ENCODE measurements around the gene DOLPP1.
"Not testable (repeated sequence)": the region's sequence is repeated elsewhere in the genome, so short reads cannot be mapped to it uniquely, and the experiment has no call there.

- TF ChIP-seq POLR2AphosphoS5 (IDR thresholded peaks at IDR 0.05; ENCODE audit: low read depth, low read length); POLR2AphosphoS2 (IDR thresholded peaks at IDR 0.05; ENCODE audit: low read depth, low read length); TRIM22 (IDR thresholded peaks at IDR 0.05); YY1 (IDR thresholded peaks at IDR 0.05; ENCODE audit: insufficient read depth, insufficient replicate concordance, low read depth, low read length); ERF (CRISPR knock-in tag; IDR thresholded peaks at IDR 0.05); KDM5A (IDR thresholded peaks at IDR 0.05; ENCODE audit: borderline replicate concordance, low read length); ZNF501 (CRISPR knock-in tag; IDR thresholded peaks at IDR 0.05); ZNF644 (CRISPR knock-in tag; IDR thresholded peaks at IDR 0.05; ENCODE audit: low read depth): not testable (repeated sequence)
Measured at GRCh38 chr9:129035838-129036237, 45.1 kb upstream of the DOLPP1 start.

Data from HepG2 (cell line).